ENCODE measurements around the gene EID3.

DNA sequence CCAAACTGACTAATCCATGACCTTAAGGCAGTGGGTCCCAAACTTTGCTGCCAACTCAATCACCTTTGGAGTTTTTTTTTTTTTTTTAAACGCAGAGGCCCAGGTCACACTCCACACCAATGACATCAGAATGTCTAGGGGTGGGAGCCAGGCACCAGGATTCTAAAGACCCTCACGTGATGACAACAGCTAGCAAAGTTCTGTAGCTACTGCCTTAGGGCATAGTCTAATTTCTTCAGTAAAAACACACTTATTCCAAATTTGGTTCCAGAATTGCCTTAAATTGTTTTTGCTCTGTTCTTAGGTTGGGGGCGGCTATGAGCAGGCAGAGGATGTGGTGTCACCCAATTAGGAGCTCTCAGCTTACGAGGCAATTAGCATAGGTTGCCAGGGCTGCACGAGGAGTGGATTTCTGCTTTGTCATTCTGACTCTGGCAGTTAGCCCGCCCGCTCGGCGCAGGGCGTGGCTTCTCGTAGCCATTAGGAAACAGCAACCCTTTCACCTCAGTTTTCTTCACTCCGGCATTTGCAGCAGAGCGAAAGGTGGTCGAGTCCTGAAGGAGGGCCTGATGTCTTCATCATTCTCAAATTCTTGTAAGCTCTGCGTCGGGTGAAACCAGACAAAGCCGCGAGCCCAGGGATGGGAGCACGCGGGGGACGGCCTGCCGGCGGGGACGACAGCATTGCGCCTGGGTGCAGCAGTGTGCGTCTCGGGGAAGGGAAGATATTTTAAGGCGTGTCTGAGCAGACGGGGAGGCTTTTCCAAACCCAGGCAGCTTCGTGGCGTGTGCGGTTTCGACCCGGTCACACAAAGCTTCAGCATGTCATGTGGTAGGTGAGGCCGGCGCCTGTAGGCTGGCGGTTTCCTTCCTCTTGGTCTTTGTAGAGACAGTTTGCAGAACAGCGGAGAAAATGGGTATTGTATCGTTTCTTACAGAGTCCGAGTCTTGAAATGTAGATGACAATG, 16.7 kb upstream of the EID3 start:
- no peak for TF ChIP-seq EZH2 (IDR thresholded peaks at IDR 0.05; ENCODE audit: borderline replicate concordance, insufficient read depth, low read depth, low read length, poor library complexity, severe bottlenecking)
- TF ChIP-seq, protein P1, sequence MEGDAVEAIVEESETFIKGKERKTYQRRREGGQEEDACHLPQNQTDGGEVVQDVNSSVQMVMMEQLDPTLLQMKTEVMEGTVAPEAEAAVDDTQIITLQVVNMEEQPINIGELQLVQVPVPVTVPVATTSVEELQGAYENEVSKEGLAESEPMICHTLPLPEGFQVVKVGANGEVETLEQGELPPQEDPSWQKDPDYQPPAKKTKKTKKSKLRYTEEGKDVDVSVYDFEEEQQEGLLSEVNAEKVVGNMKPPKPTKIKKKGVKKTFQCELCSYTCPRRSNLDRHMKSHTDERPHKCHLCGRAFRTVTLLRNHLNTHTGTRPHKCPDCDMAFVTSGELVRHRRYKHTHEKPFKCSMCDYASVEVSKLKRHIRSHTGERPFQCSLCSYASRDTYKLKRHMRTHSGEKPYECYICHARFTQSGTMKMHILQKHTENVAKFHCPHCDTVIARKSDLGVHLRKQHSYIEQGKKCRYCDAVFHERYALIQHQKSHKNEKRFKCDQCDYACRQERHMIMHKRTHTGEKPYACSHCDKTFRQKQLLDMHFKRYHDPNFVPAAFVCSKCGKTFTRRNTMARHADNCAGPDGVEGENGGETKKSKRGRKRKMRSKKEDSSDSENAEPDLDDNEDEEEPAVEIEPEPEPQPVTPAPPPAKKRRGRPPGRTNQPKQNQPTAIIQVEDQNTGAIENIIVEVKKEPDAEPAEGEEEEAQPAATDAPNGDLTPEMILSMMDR (IDR thresholded peaks at IDR 0.05), result no peak

Measured in B cell (primary cell).